Right lobe of liver (tissue), 4 donors: ENCODE measurements around the gene PTPN13.

Experiments used
- CTCF ChIP-seq, 4 donors: fragments of 200-600 bp in 3 of 4; fragments of 450-650 bp in 1 of 4; IDR thresholded peaks; one replicate each; pipeline versions ENCODE4 v1.5.1 to v1.8.0; 2016 to 2022; ENCODE audit warnings: antibody characterized with exemption in 4 of 4, mild to moderate bottlenecking in 2 of 4
- POLR2A ChIP-seq: fragments of 450-650 bp; IDR thresholded peaks from one replicate; pipeline ENCODE4 v1.6.1; 2017; ENCODE audit warnings: antibody characterized with exemption, mild to moderate bottlenecking
- donor health status: DM: no; HTN: no; CAD: no.
- donor health status: DM: no; HTN: no; CAD: no.
- donor health status: DM: no; HTN: yes; CAD: no.

GRCh38 chr4:86771141-86771540, 177.0 kb downstream of the PTPN13 start:
- TF ChIP-seq CTCF (IDR thresholded peaks at IDR 0.05) (no peak), POLR2A (no peak)
